ENCODE results near the gene MYOG. TPM values are rescaled to one million over a fixed set of nuclear protein-coding genes. Genes with fewer than 3 reads are reported as not detected.

The MYOG gene
- polyA plus RNA-seq, 3 donors from 2014 or later: not detected

GRCh38 chr1:203103829-203104495, 18.1 kb upstream of the MYOG start:
- no peak overlapping the region for H3K27ac Mint-ChIP-seq
- peaks cover 0 to 2% (median 0%) of the 10 kb centered on the region in 6 donors for H3K9me3 Mint-ChIP-seq
- no peaks in the 10 kb centered on the region for H3K4me1 Mint-ChIP-seq
- no peak overlapping the region for H3K4me3 Mint-ChIP-seq
- H3K27me3 Mint-ChIP-seq (ENCODE audit: low read depth in 3 of 3): peaks cover 2 to 15% (median 8%) of the 10 kb centered on the region in 3 donors
- peaks cover 0 to 4% (median 0%) of the 10 kb centered on the region in 3 donors for H3K36me3 Mint-ChIP-seq
- no peak for DNase-seq

DNA sequence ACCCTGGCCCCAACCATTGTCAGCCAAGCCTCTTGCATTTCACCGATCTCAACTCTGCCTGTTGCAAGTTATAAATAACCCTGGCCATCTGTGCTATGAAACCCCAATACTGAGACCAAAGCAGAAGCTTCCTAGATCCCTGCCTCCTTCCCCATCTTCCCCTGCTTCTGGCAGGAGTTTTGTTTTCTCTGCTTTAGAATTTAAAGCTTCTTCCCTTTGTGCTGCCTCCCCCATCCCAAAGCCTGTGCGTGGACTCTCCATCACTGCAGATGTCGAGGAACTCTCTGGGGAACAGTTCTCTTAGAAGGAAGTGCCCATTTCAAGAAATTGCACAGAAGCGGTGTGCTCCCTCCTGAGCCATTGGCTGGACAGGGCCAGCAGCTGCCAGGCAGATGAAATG, 17.4 kb upstream of the MYOG start:
- H3K4me1 Mint-ChIP-seq: no peaks in the 10 kb centered on the region
- no peak overlapping the region for H3K4me3 Mint-ChIP-seq
- H3K36me3 Mint-ChIP-seq: peaks cover 0 to 4% (median 0%) of the 10 kb centered on the region in 3 donors
- peaks cover 0 to 2% (median 0%) of the 10 kb centered on the region in 6 donors for H3K9me3 Mint-ChIP-seq
- H3K27me3 Mint-ChIP-seq (ENCODE audit: low read depth in 3 of 3): peaks cover 3 to 11% (median 8%) of the 10 kb centered on the region in 3 donors
- no peak overlapping the region for H3K27ac Mint-ChIP-seq
- DNase-seq: no peak

DNA sequence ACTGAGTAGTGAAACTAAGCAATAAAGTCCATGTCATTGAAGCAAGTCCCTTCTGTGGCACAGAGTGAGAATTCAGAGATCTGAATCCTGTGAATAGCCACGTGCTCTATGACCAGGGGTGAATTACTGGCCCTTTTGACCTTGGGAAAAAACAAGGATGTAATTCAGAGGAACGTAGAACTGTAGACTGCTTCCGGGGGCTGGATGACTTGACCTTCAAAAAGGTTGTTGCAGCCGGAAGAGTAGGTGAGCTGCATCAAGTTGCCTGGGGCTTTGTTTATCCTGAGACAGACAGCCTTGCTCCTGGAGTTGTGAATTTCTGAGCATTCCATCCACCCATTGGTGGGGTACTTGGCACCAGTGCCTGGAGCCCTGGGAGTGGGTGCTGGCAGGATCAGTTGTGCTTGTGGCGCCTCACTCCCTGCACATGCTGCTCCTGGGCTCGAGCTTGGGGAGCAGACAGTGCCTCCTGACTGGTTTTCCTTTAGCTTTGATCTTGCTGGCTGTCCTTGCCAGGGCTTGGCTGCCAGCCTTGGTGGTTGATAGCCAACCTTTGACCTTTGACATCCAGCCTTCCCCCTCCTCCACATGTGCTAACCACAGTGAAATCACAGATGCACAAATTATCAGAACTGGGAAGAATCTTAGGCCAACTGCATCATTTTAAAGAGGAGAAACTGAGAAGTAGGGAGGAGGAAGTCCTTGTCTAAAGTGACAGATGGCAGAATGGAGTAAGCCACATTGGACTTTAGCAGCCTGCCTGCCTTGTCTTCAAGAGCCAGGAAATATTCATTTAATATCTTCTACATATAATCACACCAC, 16.2 kb upstream of the MYOG start:
- peaks cover 0 to 2% (median 0%) of the 10 kb centered on the region in 6 donors for H3K9me3 Mint-ChIP-seq
- H3K27ac Mint-ChIP-seq: no peak overlapping the region
- no peak for DNase-seq
- H3K4me3 Mint-ChIP-seq: no peak overlapping the region
- H3K27me3 Mint-ChIP-seq (ENCODE audit: low read depth in 3 of 3): peaks cover 1 to 11% (median 5%) of the 10 kb centered on the region in 3 donors
- peaks cover 0 to 4% (median 0%) of the 10 kb centered on the region in 3 donors for H3K36me3 Mint-ChIP-seq
- no peaks in the 10 kb centered on the region for H3K4me1 Mint-ChIP-seq

DNA sequence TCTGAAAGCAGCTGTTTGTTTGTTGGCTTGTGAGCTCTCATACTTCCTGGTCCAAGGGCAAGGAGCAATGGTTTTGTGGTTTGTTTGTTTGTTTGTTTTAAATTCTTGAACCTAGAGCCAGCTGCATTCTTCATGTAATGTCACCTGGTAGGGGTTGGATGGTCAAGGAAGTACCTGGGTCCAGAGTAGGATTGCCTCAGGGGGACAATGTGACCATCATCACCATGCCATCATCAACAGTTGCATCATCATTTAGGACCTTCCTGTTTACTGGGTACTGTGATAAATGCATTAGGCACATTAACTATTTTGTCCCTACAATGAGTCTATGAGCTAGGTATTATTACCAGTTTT, 14.7 kb upstream of the MYOG start:
- no peak overlapping the region for H3K27ac Mint-ChIP-seq
- peaks cover 0 to 7% (median 2%) of the 10 kb centered on the region in 6 donors for H3K9me3 Mint-ChIP-seq
- no peak for DNase-seq
- H3K4me1 Mint-ChIP-seq: no peaks in the 10 kb centered on the region
- peaks cover 0 to 4% (median 0%) of the 10 kb centered on the region in 3 donors for H3K36me3 Mint-ChIP-seq
- peaks cover 3 to 11% (median 5%) of the 10 kb centered on the region in 3 donors for H3K27me3 Mint-ChIP-seq (ENCODE audit: low read depth in 3 of 3)
- no peak overlapping the region for H3K4me3 Mint-ChIP-seq

- H3K4me3 Mint-ChIP-seq: no peak overlapping the region
- DNase-seq: no peak
- no peak overlapping the region for H3K27ac Mint-ChIP-seq
- no peaks in the 10 kb centered on the region for H3K4me1 Mint-ChIP-seq
- no peaks in the 10 kb centered on the region for H3K36me3 Mint-ChIP-seq
- H3K9me3 Mint-ChIP-seq: peaks cover 3 to 12% (median 7%) of the 10 kb centered on the region in 6 donors
- H3K27me3 Mint-ChIP-seq (ENCODE audit: low read depth in 3 of 3): peaks cover 4 to 11% (median 5%) of the 10 kb centered on the region in 3 donors
Observed at GRCh38 chr1:203099805-203100515, 14.1 kb upstream of the MYOG start.

DNA sequence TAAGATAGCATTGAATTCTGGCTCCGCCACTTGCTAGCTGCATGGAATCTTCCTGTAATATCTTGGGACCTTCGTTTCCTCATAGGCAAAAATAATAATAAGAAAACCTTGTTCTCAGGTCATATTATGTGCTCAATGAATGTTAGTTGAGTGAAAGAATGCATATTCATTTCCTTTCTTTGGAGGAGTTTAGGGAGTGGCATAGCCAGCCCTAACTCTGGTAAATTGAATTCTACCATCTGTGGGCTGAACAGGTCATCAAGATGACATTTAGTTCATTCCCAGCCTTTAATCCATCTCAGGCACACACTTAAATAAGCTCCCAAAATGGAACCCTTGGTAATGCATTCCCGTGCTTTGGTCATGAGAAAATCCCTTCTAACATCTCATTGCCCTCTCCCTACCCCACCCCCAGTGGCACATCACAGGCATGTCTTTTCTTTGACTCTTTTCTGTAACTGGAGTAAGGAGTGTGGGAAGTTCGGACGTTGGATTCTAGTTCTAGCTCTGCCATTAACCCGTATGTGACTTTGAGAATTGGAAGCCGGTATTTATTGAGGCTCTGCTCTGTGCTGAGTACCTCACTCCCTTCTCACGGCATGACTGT, 13.2 kb upstream of the MYOG start:
- Mint-ChIP-seq H3K9me3 (peaks cover 8 to 20% (median 15%) of the 10 kb centered on the region in 6 donors), H3K4me3 (no peak overlapping the region), H3K27me3 (ENCODE audit: low read depth in 3 of 3) (peaks cover 5 to 15% (median 5%) of the 10 kb centered on the region in 3 donors), H3K4me1 (no peaks in the 10 kb centered on the region), H3K27ac (no peak overlapping the region), H3K36me3 (peaks cover 0 to 5% (median 4%) of the 10 kb centered on the region in 3 donors)
- DNase-seq: no peak

DNA sequence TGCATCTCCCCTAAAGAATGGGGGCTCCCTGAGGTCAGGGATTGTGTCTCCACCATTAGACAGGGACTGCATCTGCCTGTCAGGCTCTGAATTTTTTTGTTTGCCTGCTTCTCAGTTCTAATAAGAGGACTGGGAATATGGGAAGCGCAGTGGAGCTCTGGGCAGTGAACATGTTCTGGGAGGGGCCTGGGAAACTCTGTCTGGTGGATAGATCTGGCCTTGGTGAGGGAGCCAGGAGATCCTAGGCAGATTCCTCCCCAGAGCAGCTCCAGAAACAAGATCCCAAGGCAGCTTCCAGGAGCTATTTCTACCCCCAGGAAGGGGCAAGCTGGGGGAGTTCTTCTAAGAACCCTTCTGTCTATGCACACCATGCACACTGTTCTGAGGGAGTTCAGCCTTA, 12.6 kb upstream of the MYOG start:
- Mint-ChIP-seq H3K36me3 (peaks cover 0 to 5% (median 4%) of the 10 kb centered on the region in 3 donors), H3K9me3 (peaks cover 8 to 20% (median 15%) of the 10 kb centered on the region in 6 donors), H3K27ac (no peak overlapping the region), H3K27me3 (ENCODE audit: low read depth in 3 of 3) (peaks cover 5 to 15% (median 5%) of the 10 kb centered on the region in 3 donors), H3K4me1 (no peaks in the 10 kb centered on the region), H3K4me3 (no peak overlapping the region)
- no peak for DNase-seq

- Mint-ChIP-seq H3K4me3 (no peak overlapping the region), H3K4me1 (no peaks in the 10 kb centered on the region), H3K27me3 (ENCODE audit: low read depth in 3 of 3) (peaks cover 3 to 16% (median 5%) of the 10 kb centered on the region in 3 donors), H3K27ac (no peak overlapping the region), H3K36me3 (peaks cover 0 to 5% (median 4%) of the 10 kb centered on the region in 3 donors), H3K9me3 (peaks cover 8 to 20% (median 15%) of the 10 kb centered on the region in 6 donors)
- no peak for DNase-seq
Observed at GRCh38 chr1:203097001-203097400, 11.2 kb upstream of the MYOG start.

DNA sequence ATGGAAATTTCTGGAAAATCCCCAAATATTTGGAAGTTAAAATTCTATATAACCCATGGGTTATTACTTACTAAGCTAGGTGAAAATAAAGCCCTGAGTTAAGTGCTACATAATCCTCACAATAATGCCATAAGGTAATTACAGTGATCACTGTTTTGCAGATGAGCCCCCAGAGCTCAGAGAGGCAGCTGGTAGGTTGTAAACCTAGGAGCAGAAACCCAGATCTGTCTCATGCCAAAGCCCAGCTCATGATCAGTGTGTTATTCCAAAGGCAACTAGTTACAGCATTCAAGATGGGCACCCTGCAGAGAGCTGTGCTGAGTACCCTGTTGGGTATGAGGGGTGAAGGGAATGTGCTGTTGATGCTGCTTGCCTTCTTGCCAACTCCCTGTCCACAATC, 10.8 kb upstream of the MYOG start:
- H3K27me3 Mint-ChIP-seq (ENCODE audit: low read depth in 3 of 3): peaks cover 3 to 16% (median 5%) of the 10 kb centered on the region in 3 donors
- no peaks in the 10 kb centered on the region for H3K4me1 Mint-ChIP-seq
- peaks cover 0 to 5% (median 4%) of the 10 kb centered on the region in 3 donors for H3K36me3 Mint-ChIP-seq
- no peak for DNase-seq
- peaks cover 8 to 20% (median 15%) of the 10 kb centered on the region in 6 donors for H3K9me3 Mint-ChIP-seq
- no peak overlapping the region for H3K4me3 Mint-ChIP-seq
- H3K27ac Mint-ChIP-seq: no peak overlapping the region

DNA sequence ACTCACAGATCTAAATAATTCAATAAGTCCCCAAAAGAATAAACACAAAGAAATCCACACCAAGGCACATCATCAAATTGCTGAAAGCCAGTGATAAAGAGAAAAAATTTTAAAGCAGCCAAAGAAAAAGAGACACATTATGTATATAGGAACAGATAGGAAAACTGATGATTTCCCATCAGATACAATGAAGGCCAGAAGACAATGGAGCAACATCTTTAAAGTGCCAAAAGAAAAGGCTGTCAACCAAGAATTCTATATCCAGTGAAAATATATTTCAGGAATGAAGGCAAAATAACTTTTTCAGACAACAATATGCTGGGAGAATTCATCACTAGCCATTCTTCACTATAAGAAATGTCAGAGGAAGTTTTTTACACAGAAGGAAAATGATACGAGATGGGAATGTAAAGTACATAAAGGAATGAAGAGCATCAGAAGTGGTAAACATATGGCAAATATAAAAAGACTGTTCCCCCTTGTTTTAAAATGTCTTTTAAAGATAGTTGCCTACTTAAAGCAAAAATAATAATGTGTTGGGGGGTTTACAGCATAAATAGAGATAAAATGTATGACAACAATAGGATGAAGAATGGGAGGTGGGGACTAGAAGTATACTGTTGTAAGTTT, 9.4 kb upstream of the MYOG start:
- H3K4me3 Mint-ChIP-seq: no peak overlapping the region
- no peak overlapping the region for H3K27ac Mint-ChIP-seq
- no peak for DNase-seq
- peaks cover 3 to 16% (median 5%) of the 10 kb centered on the region in 3 donors for H3K27me3 Mint-ChIP-seq (ENCODE audit: low read depth in 3 of 3)
- no peaks in the 10 kb centered on the region for H3K4me1 Mint-ChIP-seq
- peaks cover 8 to 20% (median 15%) of the 10 kb centered on the region in 6 donors for H3K9me3 Mint-ChIP-seq
- peaks cover 0 to 5% (median 4%) of the 10 kb centered on the region in 3 donors for H3K36me3 Mint-ChIP-seq

- Mint-ChIP-seq H3K27ac (no peak overlapping the region), H3K27me3 (ENCODE audit: low read depth in 3 of 3) (peaks cover 3 to 16% (median 5%) of the 10 kb centered on the region in 3 donors)
Observed at GRCh38 chr1:203093754-203094410, 8.1 kb upstream of the MYOG start.

GRCh38 chr1:203091761-203092330, 6.0 kb upstream of the MYOG start:
- Mint-ChIP-seq H3K27me3 (ENCODE audit: low read depth in 3 of 3) (peaks cover 2 to 20% (median 2%) of the 10 kb centered on the region in 3 donors), H3K36me3 (peaks cover 0 to 5% (median 4%) of the 10 kb centered on the region in 3 donors), H3K9me3 (peaks cover 8 to 20% (median 15%) of the 10 kb centered on the region in 6 donors), H3K27ac (no peak overlapping the region), H3K4me1 (no peaks in the 10 kb centered on the region), H3K4me3 (no peak overlapping the region)
- DNase-seq: no peak

More at GRCh38 chr1:203093754-203094410, 8.1 kb upstream of the MYOG start:
- Mint-ChIP-seq H3K9me3 (peaks cover 8 to 20% (median 15%) of the 10 kb centered on the region in 6 donors), H3K4me1 (no peaks in the 10 kb centered on the region), H3K4me3 (no peak overlapping the region), H3K36me3 (peaks cover 0 to 5% (median 4%) of the 10 kb centered on the region in 3 donors)
- DNase-seq: no peak
